Adrenal gland (tissue), 12 donors: ENCODE data around the gene TPD52L2. TPM values are rescaled to one million over a fixed set of nuclear protein-coding genes. Genes with fewer than 3 reads are reported as not detected.

ENCODE experiments used
- DNase-seq, 7 donors: peaks; one replicate each; pipeline ENCODE4 v3.0.0-alpha.2; 2019 to 2020
- H3K27ac ChIP-seq, 5 donors: fragments of 200-600 bp; sonication (generic) in 4 of 5; 1 replicate in 3 of 5; 2 replicates in 2 of 5; pipeline versions ENCODE4 v1.5.1 to v1.8.0; 2016 to 2020; ENCODE audit warnings: mild to moderate bottlenecking in 1 of 5
- H3K27me3 ChIP-seq: fragments of 200-600 bp; 2 replicates; pipeline ENCODE4 v1.8.0; 2021
- H3K36me3 ChIP-seq, 2 donors: fragments of 200-600 bp; replicated peaks in 1 of 2; 1 replicate in 1 of 2; 2 replicates in 1 of 2; pipeline versions ENCODE4 v1.5.1 to v1.8.0; 2018 to 2022
- H3K4me1 ChIP-seq, 2 donors: fragments of 200-600 bp; replicated peaks in 1 of 2; 1 replicate in 1 of 2; 2 replicates in 1 of 2; pipeline versions ENCODE4 v1.5.1 to v1.8.0; 2018 to 2021
- H3K4me3 ChIP-seq, 4 donors: fragments of 200-600 bp; sonication (generic) in 3 of 4; one replicate each; pipeline ENCODE4 v1.5.1; 2016 to 2018
- H3K9me3 ChIP-seq, 3 donors: fragments of 200-600 bp; sonication (generic) in 1 of 3; replicated peaks in 1 of 3; 1 replicate in 2 of 3; 2 replicates in 1 of 3; pipeline versions ENCODE4 v1.5.1 to v1.8.0; 2016 to 2021
- CTCF ChIP-seq, 6 experiments: fragments of 450-650 bp in 4 of 6; fragments of 200-600 bp in 2 of 6; sonication (generic) in 1 of 6; IDR thresholded peaks; 1 replicate in 5 of 6; 2 replicates in 1 of 6; pipeline versions ENCODE4 v1.5.1 to v1.8.0; 2016 to 2021; ENCODE audit warnings: antibody characterized with exemption in 6 of 6, mild to moderate bottlenecking in 2 of 6, moderate library complexity in 1 of 6
- POLR2A ChIP-seq, 2 donors: fragments of 450-650 bp; IDR thresholded peaks; one replicate each; pipeline ENCODE4 v1.6.1; 2017; ENCODE audit warnings: antibody characterized with exemption in 2 of 2, mild to moderate bottlenecking in 2 of 2, moderate library complexity in 1 of 2
- WGBS, 4 donors: extraction: QIAGEN DNeasy Blood & Tissue Kit in 2 of 4; methylation state at CpG; one replicate each; pipeline versions ENCODE4 v1.1.5 to v1.1.7; 2013 to 2017; 5-methylcytosine and 5-hydroxymethylcytosine counted together
- intact Hi-C, 2 donors: fragments of 100-400 bp; cut with DNase I; formaldehyde crosslinking; loops; one replicate each; pipeline versions ENCODE4 v1.14.1 to v1.15.0; 2022 to 2023
- polyA plus RNA-seq, 3 donors: library from polyadenylated mRNA; stranded (reverse); fragments of 200-250 nt in 2 of 3; fragments of 350-450 nt in 1 of 3; fragmentation: Illumina TruSeq in 1 of 3; extraction: RNeasy Lipid Tissue Mini Kit (QIAGEN cat#74804) in 1 of 3; gene quantifications; one replicate each; pipeline ENCODE4 v1.2.3, GENCODE V29; 2013 to 2014
- total RNA-seq, 9 donors: library from RNA; depleted of rRNA in 4 of 9; stranded (reverse); fragments of >200 nt in 4 of 9; fragments of 120-200 nt in 1 of 9; fragmentation: NEBNext Ultra II Directional in 1 of 9; extraction: Animal tissue kit (Norgen Biotek cat#: 25700) in 1 of 9; gene quantifications; one replicate each; pipeline versions ENCODE4 v1.1.0 to v1.2.4, GENCODE V29; 2013 to 2023
- donor health status: healthy with polysubstance abuse.
- donor health status: Bipolar disorder and iron deficiency.
- donor health status: DM: yes; HTN: yes; CAD: no.
- donor health status: DM: no; HTN: no; CAD: no.
- donor health status: DM: no; HTN: no; CAD: no.
- donor health status: DM: yes; HTN: yes; CAD: no.

The TPD52L2 gene
- total and polyA plus RNA-seq, 12 donors: 81.9 to 125 (median 112) TPM

GRCh38 chr20:63861365-63861934 lies 3.6 kb upstream of the TPD52L2 start, which contains the start of gene ABHD16B:
Gene ABHD16B, plus strand, starts transcription at chr20:63861498. Its CDS starts 43 bp downstream, at chr20:63861541.
- H3K4me3 ChIP-seq: no peak within 1 kb of the TSS
- WGBS, 4 donors: 95 to 96% (median 96%) methylated on average over 30 to 59 of the region's 59 CpGs
- intact Hi-C loops: loop anchor here (5.0 to 10.0 kb wide), 2 partner anchors 74 to 327 kb away; partner anchors contain the start of gene PTK6 (in 1 of the 2)
- TF ChIP-seq CTCF (IDR thresholded peaks at IDR 0.05): no peak
- no peak for TF ChIP-seq POLR2A (IDR thresholded peaks at IDR 0.05)
- H3K9me3 ChIP-seq: no peaks in the 10 kb centered on the region
- peaks cover 27 to 46% of the 10 kb centered on the region in 2 donors for H3K4me1 ChIP-seq
- H3K36me3 ChIP-seq: peaks cover 0 to 16% of the 10 kb centered on the region in 2 donors
- no peaks in the 10 kb centered on the region for H3K27me3 ChIP-seq
- peak within 1 kb of the TSS in 1 of 5 donors; percentile 33 for H3K27ac ChIP-seq
- no peak for DNase-seq

- no peak overlapping the region for H3K27ac ChIP-seq
- H3K36me3 ChIP-seq: peaks cover 0 to 16% of the 10 kb centered on the region in 2 donors
- no peak for DNase-seq
- no peak overlapping the region for H3K4me3 ChIP-seq
- H3K4me1 ChIP-seq: peaks cover 25 to 45% of the 10 kb centered on the region in 2 donors
- intact Hi-C loops: loop anchor here (5.0 to 10.0 kb wide), 2 partner anchors 75 to 327 kb away; partner anchors contain the start of gene PTK6 (in 1 of the 2)
- WGBS, 4 donors: 89 to 95% (median 94%) methylated on average over 45 to 95 of the region's 95 CpGs
- H3K9me3 ChIP-seq: no peaks in the 10 kb centered on the region
- H3K27me3 ChIP-seq: no peaks in the 10 kb centered on the region
- TF ChIP-seq POLR2A (IDR thresholded peaks at IDR 0.05) (no peak), CTCF (IDR thresholded peaks at IDR 0.05) (no peak)
Measured at GRCh38 chr20:63861981-63862901, 2.8 kb upstream of the TPD52L2 start.

- Histone ChIP-seq H3K4me3 (peak overlapping the region in 1 of 4 donors; percentile 86), H3K9me3 (no peaks in the 10 kb centered on the region), H3K27ac (peak overlapping the region; percentile 75 to 98 (median 96)), H3K4me1 (peaks cover 15 to 35% of the 10 kb centered on the region in 2 donors), H3K36me3 (peaks cover 0 to 17% of the 10 kb centered on the region in 2 donors), H3K27me3 (no peaks in the 10 kb centered on the region)
- 75 to 81% (median 76%) methylated on average over 15 to 18 of the region's 18 CpGs for WGBS, 4 donors
- DNase-seq: no peak
- intact Hi-C loops: loop anchor here (5.0 to 10.0 kb wide), 2 partner anchors 76 to 328 kb away; partner anchors contain the start of gene PTK6 (in 1 of the 2)
- no peak for TF ChIP-seq CTCF (IDR thresholded peaks at IDR 0.05)
Measured at GRCh38 chr20:63863021-63863797, 1.9 kb upstream of the TPD52L2 start.
